Mammary epithelial cell (primary cell): ENCODE data around the gene WDR46.

ENCODE experiments used
- EZH2 ChIP-seq: IDR thresholded peaks from 2 replicates; pipeline ENCODE4 v1.6.1; 2012; ENCODE audit warnings: low read length, inconsistent platforms, borderline replicate concordance
- TF ChIP-seq, protein P1 (sequence below), 2 donors: IDR thresholded peaks in 1 of 2; conservative IDR thresholded peaks in 1 of 2; 2 replicates each; pipeline ENCODE4 v1.5.1; 2011 to 2012; ENCODE audit warnings: inconsistent platforms in 2 of 2, low read length in 2 of 2, mild to moderate bottlenecking in 2 of 2, control low read depth in 1 of 2, low read depth in 1 of 2; ENCODE audit not compliant: insufficient read depth in 1 of 2; ENCODE audit errors: extremely low read depth in 1 of 2

DNA sequence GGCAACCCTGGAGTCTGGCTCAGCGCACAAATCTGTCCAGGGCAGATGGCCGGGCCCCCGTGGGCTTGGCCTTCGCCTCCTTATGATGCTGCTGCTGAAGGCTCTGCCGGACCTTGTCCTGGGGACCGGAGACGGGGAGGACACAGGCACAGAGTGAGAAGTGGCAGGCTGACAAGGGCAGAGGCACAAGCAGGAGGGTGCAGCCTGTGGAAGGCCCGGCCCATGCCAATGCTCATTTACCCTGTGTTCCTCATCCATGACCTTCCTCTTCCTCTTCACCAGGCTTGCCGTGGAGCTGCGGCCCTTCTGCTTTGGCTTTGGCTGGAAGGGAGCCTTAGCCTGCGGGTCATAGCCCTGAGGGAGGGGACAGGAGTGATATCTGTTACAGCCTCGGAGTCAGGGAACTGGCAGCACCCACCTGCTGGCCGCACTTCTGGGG is 9.8 kb downstream of the WDR46 start:
- TF ChIP-seq, protein P1, sequence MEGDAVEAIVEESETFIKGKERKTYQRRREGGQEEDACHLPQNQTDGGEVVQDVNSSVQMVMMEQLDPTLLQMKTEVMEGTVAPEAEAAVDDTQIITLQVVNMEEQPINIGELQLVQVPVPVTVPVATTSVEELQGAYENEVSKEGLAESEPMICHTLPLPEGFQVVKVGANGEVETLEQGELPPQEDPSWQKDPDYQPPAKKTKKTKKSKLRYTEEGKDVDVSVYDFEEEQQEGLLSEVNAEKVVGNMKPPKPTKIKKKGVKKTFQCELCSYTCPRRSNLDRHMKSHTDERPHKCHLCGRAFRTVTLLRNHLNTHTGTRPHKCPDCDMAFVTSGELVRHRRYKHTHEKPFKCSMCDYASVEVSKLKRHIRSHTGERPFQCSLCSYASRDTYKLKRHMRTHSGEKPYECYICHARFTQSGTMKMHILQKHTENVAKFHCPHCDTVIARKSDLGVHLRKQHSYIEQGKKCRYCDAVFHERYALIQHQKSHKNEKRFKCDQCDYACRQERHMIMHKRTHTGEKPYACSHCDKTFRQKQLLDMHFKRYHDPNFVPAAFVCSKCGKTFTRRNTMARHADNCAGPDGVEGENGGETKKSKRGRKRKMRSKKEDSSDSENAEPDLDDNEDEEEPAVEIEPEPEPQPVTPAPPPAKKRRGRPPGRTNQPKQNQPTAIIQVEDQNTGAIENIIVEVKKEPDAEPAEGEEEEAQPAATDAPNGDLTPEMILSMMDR (conservative IDR thresholded peaks at IDR 0.05 in 1 of 2, IDR thresholded peaks at IDR 0.05 in 1 of 2; ENCODE audit: extremely low read depth in 1 of 2, insufficient read depth in 1 of 2, low read depth in 1 of 2, low read length in 2 of 2), result no peak
- no peak for TF ChIP-seq EZH2
